GM19238 (cell line): ENCODE data around the gene ERFL.
"Not testable (repeated sequence)": the region's sequence is repeated elsewhere in the genome, so short reads cannot be mapped to it uniquely, and the experiment has no call there.

Experiments used
- DNase-seq: peaks from one replicate; pipeline ENCODE4 v3.0.0; 2011; ENCODE audit warnings: low spot score; ENCODE audit not compliant: insufficient read length

The ERFL gene

DNA sequence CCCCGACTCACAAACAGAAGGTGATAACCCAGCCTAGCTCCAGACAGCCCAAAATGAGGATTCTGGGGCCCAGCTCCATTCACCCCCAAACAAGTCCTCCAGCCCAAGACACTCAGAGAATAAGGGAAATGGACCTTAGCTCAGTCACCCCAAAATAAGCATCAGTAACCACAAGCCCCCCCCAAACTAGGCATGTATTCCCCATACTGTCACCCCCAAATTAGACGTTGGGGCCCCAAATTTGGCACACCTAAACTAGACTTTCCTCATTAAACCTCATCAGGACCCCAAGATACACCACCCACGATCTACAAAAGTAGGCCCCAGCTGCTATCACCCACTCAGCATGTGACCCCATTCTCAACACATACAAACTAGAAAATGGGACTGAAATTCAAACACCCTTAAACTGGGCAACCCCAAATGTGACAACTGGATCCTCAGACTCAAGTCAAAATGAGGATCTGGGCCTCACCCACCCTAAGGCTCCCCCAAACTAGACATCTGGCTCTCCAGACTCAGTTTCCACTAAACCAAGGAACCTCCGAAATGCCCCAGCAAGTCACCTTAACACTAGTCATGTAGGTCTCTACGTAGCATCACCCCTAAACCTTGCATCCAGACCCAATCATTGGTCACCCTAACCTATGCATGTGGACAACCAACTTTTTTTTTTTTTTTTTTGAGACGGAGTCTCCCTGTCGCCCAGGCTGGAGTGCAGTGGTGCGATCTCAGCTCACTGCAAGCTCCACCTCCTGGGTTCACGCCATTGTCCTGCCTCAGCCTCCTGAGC, 13.4 kb upstream of the ERFL start:
- DNase-seq: no peak

DNA sequence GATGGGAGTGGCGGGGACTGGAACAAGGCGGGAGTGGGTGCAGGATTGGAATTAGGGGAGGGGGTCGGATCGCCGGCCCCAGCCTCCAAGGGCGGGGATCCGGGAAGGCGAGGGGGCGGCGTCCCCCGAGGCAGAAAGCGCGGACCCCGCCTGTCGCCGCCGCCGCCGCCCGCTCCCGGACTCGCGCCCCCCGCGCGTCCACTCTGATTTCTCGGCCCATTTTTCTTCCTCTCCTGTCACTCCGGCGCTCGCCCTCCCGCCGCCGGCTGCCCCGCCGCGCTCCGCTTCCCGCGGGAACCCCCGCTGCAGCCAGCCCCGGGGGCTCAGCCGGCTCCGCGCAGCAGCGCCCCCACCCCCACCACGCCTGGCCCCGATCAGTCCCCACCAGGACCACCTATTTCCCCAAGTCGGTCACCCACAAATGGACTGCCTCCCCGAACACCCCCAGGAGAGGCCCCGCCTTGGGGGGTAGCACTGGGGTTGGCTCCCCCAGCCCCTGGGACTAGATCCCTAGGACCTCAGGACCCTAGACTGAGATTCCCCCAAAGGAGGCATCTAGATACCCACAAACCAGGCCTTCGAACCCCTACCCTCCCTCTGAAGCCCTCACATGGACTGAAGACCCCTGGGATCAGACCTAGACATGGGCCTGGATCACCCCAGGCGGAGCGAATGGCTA, 12.6 kb upstream of the ERFL start:
- DNase-seq: no peak

DNA sequence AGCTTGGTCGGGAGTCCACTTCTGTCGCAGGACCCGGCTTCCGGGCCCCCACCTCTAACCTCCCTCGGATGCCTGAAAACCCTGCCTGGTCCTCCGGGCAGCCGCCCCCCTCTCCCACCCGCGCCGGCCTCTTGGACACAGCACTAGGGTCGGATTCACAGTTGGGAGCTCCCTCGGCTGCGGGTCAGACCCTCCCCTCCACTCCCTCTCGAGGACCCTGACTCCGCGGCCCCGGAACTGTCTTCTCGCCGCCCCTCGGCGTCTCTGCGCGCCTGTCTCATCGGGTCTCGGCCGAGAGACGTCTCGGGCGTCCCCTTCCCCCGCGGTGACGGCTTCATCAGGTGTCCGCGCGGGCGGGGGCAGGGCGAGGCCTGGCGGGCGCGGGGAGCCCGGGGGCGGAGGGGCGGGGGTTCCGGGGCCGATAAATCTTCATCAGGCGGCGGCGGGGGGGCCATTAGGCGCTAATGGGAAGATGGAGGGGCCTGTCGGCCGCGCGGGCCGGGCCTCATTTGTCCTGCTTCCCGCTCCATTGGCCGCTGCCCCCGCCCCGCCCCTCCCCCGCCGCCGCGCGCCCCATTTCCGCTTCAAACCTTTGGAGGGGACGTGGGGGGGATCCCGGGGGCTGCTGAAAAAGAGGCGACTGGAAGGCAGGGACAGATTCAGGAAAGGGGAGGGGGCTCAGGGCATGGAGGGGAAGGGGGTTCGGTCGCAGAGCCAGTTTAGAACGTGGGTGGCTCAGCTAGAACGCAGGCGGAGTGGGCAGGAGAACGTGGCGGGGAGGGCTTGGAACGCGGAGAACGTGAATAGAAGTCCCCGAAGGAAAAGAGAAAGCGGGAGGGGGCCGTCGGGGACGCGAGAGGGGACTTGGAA, 11.8 kb upstream of the ERFL start:
- DNase-seq: no peak

DNA sequence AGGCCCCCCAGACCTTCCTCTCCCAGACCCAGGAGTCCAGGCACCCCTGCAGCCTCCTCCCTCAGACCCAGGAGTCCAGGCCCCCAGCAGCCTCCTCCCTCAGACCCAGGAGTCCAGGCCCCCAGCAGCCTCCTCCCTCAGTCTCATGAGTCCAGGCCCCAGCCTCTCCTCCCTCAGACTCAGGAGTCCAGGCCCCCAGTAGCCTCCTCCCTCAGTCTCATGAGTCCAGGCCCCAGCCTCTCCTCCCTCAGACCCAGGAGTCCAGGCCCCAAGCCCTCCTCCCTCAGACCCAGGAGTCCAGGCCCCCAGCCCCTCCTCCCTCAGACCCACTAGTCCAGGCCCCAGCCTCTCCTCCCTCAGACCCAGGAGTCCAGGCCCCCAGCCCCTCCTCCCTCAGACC, 11.0 kb upstream of the ERFL start:
- not testable (repeated sequence) for DNase-seq

DNA sequence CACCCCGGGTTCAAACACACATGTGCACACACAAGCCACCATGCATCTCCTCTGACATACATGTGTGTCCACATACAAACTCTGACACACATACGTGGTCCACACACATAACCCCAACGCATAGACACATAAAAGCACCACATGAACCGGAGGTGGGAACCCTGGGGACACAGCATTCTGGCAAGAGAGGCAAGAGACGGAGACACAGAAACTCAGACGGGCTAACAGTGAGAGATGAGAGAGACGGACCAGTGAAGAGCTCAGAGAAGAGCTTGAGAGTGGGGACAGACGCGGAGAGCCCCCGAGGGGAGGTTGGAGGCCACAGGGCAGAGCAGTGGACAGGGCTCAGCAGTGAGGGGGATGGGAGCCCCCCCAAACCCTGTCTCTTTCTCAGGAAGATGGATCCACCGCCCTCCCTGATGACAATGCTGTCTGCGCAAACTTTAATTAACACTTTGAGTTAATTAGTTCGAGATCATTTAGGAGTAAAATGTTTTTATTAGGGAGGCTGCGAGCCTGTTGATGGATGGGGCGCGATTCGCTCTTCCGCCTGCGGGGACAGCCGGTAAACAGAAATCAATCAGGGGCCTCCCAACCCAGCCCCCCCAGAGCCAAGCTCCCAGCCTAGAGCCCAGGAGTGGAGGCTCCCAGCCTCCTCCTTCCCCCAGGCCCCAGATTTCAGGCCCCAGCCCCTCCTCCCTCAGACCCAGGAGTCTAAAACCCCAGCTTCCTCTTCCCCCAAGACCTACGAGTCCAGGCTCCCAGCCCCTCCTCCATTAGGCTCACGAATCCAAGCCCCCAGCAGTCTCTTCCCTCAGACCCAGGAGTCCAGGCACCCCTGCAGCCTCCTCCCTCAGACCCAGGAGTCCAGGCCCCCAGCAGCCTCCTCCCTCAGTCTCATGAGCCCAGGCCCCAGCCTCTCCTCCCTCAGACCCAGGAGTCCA, 9.5 kb upstream of the ERFL start:
- DNase-seq: no peak

DNA sequence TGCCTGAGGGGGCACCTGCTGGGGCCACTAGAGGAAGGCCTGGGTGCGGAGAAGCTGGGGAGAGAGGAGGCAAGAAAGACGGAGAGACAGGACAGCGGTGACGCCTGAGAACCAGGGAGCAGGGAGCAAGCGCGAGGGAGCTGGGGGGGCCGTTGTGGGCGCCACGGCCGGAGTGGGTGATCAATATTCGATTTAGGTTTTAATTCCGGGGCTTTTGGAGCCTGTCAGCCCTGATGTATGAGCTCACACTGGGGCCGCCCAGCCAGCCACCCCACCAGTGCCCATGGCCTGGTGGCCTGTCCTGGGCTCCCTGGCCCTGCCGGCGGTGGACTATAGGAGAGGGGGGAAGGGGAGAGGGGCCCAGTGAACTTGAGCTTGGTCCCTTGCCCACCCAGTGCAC, 8.7 kb upstream of the ERFL start:
- DNase-seq: no peak

DNA sequence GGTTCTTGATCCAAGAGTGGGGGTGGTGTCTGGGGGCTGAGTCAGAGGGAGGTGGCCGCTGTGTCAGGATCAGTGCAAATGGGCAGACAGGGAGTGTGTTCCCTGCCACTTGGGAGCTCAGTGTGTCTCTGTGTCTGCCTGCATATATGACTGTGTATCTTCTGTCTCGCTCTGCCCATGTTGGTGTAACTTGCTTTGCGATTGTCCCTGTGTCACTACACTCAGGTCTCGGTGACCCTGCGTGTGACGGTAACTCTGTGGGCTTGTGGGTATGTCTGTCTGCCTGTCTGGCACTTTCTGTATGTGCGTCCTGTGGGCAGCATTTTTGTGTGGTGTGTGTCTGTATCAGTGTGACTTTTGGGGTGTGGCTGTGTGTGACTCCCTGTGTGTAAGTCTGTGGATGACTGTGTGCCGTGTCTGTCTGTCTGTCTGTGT, 8.2 kb upstream of the ERFL start:
- DNase-seq: no peak

DNA sequence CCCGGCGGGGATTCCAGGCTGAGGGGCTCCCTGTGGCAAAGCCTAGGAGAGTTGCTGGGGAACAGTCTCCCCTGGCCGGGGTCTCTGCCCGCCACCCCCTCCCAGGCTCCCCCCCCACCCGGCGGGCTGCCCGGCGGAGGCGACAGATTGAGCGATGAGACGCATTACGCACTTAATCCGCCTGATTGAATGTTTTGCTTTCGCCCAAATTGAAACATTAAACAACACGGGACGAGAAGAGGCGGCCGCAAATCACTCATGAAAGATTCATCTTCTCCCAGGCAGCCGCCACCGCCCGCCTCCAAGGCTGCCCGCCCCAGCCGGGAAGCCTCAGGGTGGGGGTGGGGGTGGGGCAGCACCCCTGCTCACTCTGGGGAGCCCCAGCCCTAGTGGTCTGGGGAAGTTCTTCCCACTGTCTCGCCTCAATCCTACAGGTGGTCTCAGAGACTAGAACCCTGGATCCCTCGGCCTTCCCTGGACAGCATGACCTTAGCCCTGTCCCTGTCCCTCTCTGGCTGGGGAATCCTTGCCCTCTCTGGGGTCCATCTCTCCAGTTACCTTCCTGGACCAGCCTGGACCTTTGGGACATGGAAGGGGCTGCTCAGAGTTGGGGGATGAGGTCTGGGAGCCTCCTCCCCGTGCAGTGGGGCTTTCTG, 7.6 kb upstream of the ERFL start:
- no peak for DNase-seq

DNA sequence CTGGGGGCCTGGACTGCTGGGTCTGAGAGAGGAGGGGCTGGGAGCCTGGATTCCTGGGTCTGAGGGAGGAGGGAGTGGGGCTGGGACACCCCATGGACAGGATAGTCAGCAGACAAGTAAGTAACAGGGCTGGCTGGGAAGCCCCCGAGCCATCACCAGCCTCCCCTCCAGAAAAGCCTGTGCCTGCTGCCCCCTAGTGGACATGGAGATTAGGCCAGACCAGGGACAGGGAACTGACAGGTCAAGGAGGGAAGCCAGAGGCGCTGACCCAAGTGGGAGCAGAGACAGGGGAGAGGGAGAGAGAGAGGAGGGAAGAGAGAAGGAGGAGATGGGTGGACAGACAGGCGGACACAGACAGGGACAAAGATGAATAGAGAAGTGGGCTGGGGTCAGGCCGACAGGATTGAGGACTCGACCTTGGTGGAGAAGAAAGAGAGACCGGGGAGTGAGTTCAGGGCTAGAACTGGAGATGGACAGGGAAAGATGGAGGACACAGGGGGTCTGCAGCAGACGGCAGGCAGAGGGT, 6.7 kb upstream of the ERFL start:
- DNase-seq: peak; percentile 92

DNA sequence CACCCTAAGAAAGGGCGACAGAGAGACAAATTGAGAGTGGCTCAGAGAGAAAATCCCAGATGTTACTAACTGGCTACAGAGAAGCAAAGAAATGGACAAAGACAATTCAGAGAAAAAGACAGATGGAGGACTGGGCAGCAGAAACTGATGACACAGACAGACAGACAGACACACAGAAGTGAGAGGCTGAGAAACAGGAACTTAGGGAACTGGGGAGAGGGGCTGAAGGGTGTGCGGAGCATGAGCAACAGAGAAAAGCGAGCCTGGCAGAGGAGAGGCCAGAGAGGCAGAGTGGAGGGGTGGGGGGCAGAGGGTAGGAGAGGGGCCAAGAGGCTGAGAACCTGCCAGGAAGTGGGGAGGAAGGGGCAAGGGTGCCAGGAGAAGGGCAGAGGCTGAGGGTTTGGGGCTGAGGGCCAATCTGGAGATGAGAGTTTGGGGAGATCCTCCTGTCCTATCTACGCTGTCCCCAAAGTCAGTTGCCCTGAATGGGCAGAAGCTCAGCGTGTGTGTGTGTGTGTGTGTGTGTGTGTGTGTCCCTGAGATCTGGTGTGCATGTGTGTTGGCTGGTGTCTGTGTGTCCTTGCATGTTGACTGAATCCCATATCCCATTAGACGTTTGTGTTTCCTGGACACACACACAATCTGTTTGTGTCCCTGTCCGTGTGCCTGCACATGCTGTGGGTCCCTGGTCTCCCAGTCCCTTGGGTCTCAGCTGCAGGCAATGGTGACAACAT, 5.6 kb upstream of the ERFL start:
- no peak for DNase-seq

DNA sequence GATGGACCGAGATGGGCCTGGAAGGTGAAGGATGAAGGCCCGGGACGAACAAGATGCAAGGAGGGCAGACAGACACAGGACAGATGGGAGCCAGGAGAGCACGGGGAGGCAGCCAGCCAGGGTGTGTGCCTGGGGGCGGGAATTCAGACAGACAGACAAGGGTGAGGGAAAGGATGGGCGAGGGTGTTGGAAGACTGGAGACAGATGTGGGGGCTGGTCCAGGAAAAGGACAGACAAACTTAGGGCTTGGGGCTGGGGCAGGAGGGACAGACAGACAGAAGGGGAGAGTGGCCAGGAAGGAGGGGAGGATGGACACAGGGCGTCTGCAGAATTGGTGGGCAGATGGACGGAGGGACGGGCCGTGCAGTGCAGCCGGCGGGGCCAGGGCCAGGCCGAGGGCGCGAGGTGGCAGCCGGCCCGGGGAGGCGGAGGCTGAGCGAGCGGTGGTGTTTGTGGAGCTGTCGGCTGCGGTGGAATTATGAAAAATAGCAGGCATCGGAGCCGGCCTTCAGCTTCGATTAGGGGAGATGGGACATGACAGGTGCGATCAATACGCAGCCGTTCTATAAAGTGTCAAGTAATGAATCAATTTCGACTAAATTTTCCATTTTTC, 4.6 kb upstream of the ERFL start:
- no peak for DNase-seq

DNA sequence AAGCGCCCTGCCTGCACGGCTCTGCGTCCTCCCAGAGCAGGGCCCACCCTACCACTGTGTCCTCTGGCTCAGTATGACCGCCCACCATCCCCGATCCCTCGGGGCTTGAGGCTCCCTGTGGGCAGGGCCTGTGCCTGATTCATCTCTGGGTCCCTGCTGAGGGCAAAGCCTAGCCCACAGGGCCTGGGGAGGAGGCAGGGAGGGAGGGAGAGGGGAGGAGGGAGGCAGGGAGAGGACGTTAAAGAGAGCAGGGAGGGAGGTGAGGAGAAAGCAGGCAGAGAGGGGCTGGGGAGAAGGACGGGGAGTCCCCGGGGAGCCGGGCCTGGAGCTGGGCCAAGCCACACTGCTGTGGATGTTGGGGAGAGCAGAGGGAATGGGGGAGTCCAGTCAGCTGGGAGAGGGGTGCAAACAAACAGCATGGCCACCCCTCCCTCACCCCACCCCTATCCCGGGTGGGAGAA, 4.0 kb upstream of the ERFL start:
- DNase-seq: no peak

DNA sequence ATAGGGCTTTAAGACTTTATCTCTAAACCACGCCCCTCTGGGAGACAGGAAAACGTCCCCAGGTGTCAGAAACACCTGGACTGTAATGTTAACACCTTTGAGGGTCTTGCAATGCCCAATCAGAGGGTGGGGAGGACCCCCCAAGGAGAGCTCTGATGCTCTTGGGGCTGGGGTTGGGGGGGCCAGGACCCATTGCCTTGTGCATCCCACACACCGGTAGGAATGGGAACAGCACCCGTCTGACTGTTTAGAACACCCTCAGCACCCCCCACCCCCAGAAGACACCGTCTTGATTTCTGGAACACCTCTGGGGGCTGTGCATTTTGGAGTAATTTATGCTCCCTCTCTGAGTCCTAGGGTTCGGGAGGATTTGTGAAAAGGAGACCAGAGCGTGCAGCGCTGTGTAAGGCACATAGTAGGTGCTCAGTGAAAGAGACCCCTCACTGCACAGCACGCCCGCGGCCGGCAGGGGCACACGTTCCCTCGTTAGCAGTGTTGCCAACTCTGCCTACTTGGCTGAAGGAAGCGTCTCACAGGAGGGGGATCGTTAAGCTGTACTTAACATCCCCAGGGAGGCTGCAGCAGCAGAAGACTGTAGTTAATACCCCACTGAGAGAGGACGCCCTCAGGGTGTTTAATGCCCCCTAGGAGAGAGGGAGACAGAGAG, 2.8 kb upstream of the ERFL start:
- no peak for DNase-seq

DNA sequence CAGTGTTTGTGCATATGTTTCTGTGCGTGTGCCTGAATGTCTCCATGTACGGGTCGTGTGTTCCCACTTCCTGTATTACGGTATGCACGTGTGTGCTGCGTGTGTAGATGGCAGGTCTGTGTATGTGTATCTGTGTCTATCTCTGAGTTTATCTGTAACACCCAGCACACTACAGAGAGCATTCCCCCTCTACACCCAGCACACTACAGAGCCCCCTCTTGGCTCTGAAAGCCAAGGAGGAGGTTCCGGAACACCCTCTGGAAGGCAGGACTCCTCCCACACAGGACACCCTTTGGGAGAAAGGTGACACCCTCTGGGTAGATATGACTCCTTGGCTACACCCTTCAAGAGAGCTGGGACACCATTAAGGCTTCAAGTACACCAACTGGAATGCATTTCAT, 2.1 kb upstream of the ERFL start:
- no peak for DNase-seq

DNA sequence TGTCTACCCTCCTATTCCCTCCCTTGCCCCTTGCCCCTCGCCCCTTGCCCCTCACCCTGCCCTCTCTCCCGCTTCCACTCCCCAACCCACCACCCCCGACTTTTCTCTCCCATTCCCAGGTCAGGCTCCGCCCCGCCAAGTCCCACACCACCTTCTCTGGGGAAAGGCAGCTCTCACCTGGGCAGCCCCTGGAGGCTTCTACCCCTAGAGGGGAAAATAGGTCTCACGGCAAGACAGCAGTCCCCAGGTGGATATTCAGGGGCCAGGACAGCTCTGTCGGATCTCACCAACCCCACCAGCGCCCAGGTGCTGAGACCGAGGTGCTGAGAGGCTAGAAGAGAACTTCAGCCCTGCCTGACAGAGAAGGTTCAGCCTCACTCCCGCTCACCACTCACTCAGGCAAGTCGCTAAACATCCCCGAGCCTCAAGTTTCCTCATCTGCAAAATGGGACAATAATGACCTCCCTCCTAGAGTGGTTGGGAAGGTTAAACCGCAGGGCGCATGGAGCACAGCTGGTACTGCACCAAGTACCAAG, 1.4 kb upstream of the ERFL start:
- no peak for DNase-seq

DNA sequence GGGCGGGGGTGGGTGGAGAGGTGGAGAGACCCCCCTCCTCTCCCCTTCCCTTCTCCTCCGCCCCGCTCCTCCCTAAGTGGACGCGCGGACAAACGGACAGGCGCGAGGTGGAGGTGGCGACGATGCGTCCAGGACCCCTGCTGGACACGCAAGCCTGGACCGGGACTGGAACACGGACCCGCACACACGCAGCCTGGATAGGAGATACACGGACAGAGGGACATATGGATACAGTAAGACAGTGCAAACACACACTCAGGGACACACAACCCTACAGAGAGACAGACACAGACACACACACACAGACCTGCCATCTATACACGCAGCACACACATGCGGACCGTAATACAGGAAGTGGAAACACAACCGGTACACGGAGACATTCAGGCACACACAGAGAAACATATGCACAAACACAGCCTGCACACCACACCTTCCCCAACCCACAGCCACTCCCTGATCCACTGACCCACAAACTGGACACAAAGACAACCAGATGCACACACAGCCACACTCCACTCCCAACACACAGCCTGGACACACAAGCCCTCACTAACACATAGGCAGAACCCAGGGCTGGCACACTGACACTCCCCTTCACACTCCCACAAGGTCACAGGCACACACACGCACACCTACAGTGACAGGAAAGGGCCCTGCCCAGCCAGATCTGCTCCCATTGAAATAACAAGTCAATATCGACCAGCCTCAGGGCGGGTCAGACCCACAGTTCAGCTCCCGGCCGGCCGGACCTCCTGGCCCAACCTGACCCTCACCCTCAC, 696 bp upstream of the ERFL start:
- DNase-seq: no peak

DNA sequence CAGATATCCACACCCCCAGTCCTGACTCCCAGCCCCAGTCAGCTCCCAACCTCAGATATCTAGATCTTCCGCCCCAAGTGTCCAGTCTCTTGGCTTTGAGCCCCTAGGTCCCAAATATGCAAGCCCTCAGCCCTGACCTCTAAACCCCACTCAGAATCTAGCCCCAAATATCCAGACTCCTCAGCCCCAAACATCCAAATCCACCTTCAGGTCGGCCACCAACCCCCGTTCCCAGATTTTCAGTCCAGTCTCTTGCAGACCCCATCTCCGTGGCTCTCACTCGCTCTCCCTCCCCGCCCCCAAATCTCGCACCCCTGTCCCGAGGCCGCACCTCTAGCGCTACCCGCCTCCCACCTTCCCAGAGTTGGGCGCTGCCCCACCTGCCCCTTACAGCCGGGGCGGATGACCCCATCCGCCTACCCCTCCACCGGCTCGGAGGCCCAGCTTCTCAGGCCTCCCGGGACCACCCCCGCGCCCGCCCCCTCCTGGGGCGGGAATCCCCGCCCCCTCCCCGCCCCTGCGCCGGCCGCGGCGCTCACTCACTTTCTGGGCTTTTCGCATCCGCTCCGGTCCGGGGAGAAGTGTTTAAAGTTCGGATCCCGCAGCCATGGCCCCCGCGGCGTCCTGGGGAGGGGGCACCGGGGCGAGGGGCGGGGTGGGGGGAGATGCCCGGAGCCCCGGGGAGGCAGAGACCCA, 604 bp downstream of the ERFL start:
- no peak for DNase-seq
